K562 (cell line): ENCODE results near the gene MSRB2. TPM values are rescaled to one million over a fixed set of nuclear protein-coding genes. Genes with fewer than 3 reads are reported as not detected.
A peak's percentile ranks its signal among the peaks of the same experiment; 100 is the strongest.

Experiments
- ARID3A ChIP-seq: IDR thresholded peaks from 2 replicates; pipeline ENCODE4 v1.6.1; 2012; ENCODE audit warnings: low read depth, low read length, improper control_type of control experiment, borderline replicate concordance
- ESRRB ChIP-seq: fragments of 250-450 bp; sonication (Bioruptor Pico); IDR thresholded peaks from 2 replicates; pipeline ENCODE4 v1.5.0; 2020; ENCODE audit warnings: mild to moderate bottlenecking, moderate library complexity, borderline replicate concordance
- HMBOX1 ChIP-seq: sonication (generic); IDR thresholded peaks from 2 replicates; pipeline ENCODE4 v1.6.1; 2016
- MCM2 ChIP-seq: fragments of 450-650 bp; IDR thresholded peaks from 2 replicates; pipeline ENCODE4 v1.6.1; 2017; ENCODE audit warnings: low read depth, mild to moderate bottlenecking
- MLLT1 ChIP-seq, 2 experiments: fragments of 450-650 bp; IDR thresholded peaks; 2 replicates each; pipeline ENCODE4 v1.6.1; 2016
- MTA2 ChIP-seq: fragments of 450-650 bp; IDR thresholded peaks from 2 replicates; pipeline ENCODE4 v1.6.1; 2016; ENCODE audit warnings: low read depth
- MYC ChIP-seq, 2 experiments: fragments of 250-450 bp in 1 of 2; sonication (Bioruptor Pico) in 1 of 2; IDR thresholded peaks; 2 replicates each; pipeline versions ENCODE4 v1.5.1 to v1.6.1; 2012 to 2021; ENCODE audit warnings: low read depth in 2 of 2, borderline replicate concordance in 1 of 2, improper control_type of control experiment in 1 of 2, low read length in 1 of 2, mild to moderate bottlenecking in 1 of 2, moderate library complexity in 1 of 2
- NR2F6 ChIP-seq: fragments of 450-650 bp; formaldehyde crosslinking; IDR thresholded peaks from 2 replicates; pipeline ENCODE4 v1.4.0; 2020; ENCODE audit warnings: mild to moderate bottlenecking
- PML ChIP-seq: IDR thresholded peaks from 2 replicates; pipeline ENCODE4 v1.6.1; 2012; ENCODE audit warnings: low read length, inconsistent platforms
- RCOR1 ChIP-seq, 2 experiments: IDR thresholded peaks; 2 replicates each; pipeline ENCODE4 v1.6.1; 2012; ENCODE audit warnings: low read depth in 2 of 2, low read length in 2 of 2, borderline replicate concordance in 1 of 2, improper control_type of control experiment in 1 of 2
- TBP ChIP-seq: optimal IDR thresholded peaks from 2 replicates; pipeline ENCODE3; 2011; ENCODE audit warnings: low read depth, low read length, improper control_type of control experiment
- TCF3 ChIP-seq: sonication (generic); formaldehyde crosslinking; IDR thresholded peaks from 2 replicates; pipeline ENCODE4 v1.4.0; 2020; ENCODE audit warnings: mild to moderate bottlenecking, missing genetic modification reagents
- ZBTB12 ChIP-seq: fragments of 250-450 bp; sonication (Bioruptor Pico); IDR thresholded peaks from 2 replicates; pipeline ENCODE4 v1.4.0; 2020
- ZNF583 ChIP-seq: fragments of 250-450 bp; sonication (Bioruptor Pico); IDR thresholded peaks from 2 replicates; pipeline ENCODE4 v1.4.0; 2020
- ZNF778 ChIP-seq: fragments of 450-650 bp; formaldehyde crosslinking; IDR thresholded peaks from 2 replicates; pipeline ENCODE4 v1.4.0; 2020; ENCODE audit warnings: mild to moderate bottlenecking, moderate library complexity
- polyA plus RNA-seq, 8 experiments: library from polyadenylated mRNA; depleted of rRNA in 4 of 8; stranded (reverse) in 5 of 8; unstranded in 3 of 8; fragments of >200 nt; fragmentation: Nextera tagmentation in 2 of 8; fragmentation: Illumina TruSeq in 1 of 8; extraction: Ambion mirVana in 2 of 8; extraction: Trizol in 1 of 8; gene quantifications; 2 replicates each; pipeline versions ENCODE4 v1.2.1 to v1.2.3, GENCODE V29; 2011 to 2014; ENCODE audit warnings: inconsistent platforms in 1 of 8, missing spikeins in 1 of 8
- total RNA-seq, 7 experiments: library from RNA; depleted of rRNA in 6 of 7; stranded (reverse); fragments of >200 nt in 6 of 7; fragmentation: Illumina TruSeq in 2 of 7; extraction: Trizol in 2 of 7; gene quantifications; 2 replicates each; pipeline versions ENCODE4 v1.2.1 to v1.2.3, GENCODE V29; 2011 to 2021; ENCODE audit warnings: low replicate concordance in 1 of 7
- TF ChIP-seq, protein P1 (sequence below): fragments of 250-450 bp; sonication (Bioruptor Pico); IDR thresholded peaks from 2 replicates; pipeline ENCODE4 v1.4.0; 2020; ENCODE audit warnings: mild to moderate bottlenecking

Gene MSRB2
- total and polyA plus RNA-seq, 9 of the 15 experiments (the other 6 are each of a cell fraction or from before 2014, with no cell fraction given): 1.5 to 22.3 (median 5.9) TPM

GRCh38 chr10:23063045-23063972, 32.1 kb upstream of the MSRB2 start (continued):
- TF ChIP-seq TCF3 (CRISPR knock-in tag) (peak; percentile 30; the same call in 1 of the 2 replicates), TBP (no peak), MTA2 (0 out of 2 replicates have a peak, but pooled peaks have one; percentile 6), RCOR1 (IDR thresholded peaks at IDR 0.05; ENCODE audit: borderline replicate concordance in 1 of 2, low read depth in 2 of 2, low read length in 2 of 2) (0 out of 4 replicates have a peak, but pooled peaks of 1 of the 2 experiments have one; percentile 20), ARID3A (no peak), MLLT1 (IDR thresholded peaks at IDR 0.05) (no peak), ZNF778 (CRISPR knock-in tag) (no peak), MCM2 (no peak), NR2F6 (no peak), ZNF583 (no peak), MYC (IDR thresholded peaks at IDR 0.05; ENCODE audit: low read depth, low read length) (no peak), MYC (CRISPR knock-in tag; IDR thresholded peaks at IDR 0.05; ENCODE audit: borderline replicate concordance, low read depth) (no peak), ZBTB12 (no peak), ESRRB (no peak), HMBOX1 (no peak), PML (no peak)
- TF ChIP-seq, protein P1, sequence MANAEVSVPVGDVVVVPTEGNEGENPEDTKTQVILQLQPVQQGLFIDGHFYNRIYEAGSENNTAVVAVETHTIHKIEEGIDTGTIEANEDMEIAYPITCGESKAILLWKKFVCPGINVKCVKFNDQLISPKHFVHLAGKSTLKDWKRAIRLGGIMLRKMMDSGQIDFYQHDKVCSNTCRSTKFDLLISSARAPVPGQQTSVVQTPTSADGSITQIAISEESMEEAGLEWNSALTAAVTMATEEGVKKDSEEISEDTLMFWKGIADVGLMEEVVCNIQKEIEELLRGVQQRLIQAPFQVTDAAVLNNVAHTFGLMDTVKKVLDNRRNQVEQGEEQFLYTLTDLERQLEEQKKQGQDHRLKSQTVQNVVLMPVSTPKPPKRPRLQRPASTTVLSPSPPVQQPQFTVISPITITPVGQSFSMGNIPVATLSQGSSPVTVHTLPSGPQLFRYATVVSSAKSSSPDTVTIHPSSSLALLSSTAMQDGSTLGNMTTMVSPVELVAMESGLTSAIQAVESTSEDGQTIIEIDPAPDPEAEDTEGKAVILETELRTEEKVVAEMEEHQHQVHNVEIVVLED (CRISPR knock-in tag): no peak
